ENCODE data around the gene PTX4.

- TF ChIP-seq CTCF (IDR thresholded peaks at IDR 0.05; ENCODE audit: low read depth, low read length) = no peak
- TF ChIP-seq POLR2A (IDR thresholded peaks at IDR 0.05; ENCODE audit: extremely low read depth, insufficient read length) = no peak
- TF ChIP-seq MAX (IDR thresholded peaks at IDR 0.05; ENCODE audit: low read depth, low read length) = no peak
- no peak for TF ChIP-seq MYC (IDR thresholded peaks at IDR 0.05; ENCODE audit: low read depth, low read length)
Observed at GRCh38 chr16:1514507-1514906, 25.8 kb upstream of the PTX4 start.
